Amniotic epithelial cell (primary cell): Measurements from ENCODE around the gene NNAT.

Experiments
- DNase-seq: peaks from one replicate; pipeline ENCODE4 v3.0.0-alpha.2; 2010; ENCODE audit warnings: low read depth

Gene NNAT

GRCh38 chr20:37566590-37567330 lies 45.7 kb downstream of the NNAT start:
- DNase-seq, result no peak

- no peak for DNase-seq
These were observed 46.2 kb downstream of the NNAT start for GRCh38 chr20:37567331-37567665.

- no peak for DNase-seq
These were observed 46.9 kb downstream of the NNAT start for GRCh38 chr20:37567671-37568588.

- DNase-seq, result no peak
These were observed 49.4 kb downstream of the NNAT start for GRCh38 chr20:37570419-37570818.

- no peak for DNase-seq
These were observed 50.0 kb downstream of the NNAT start for GRCh38 chr20:37571033-37571432.
